K562 (cell line): Measurements from ENCODE around the gene SCAANT1. TPM values are rescaled to one million over a fixed set of nuclear protein-coding genes. Genes with fewer than 3 reads are reported as not detected.

Experiments used
- BACH1 ChIP-seq: fragments of 200-800 bp; sonication (Bioruptor generic); IDR thresholded peaks from 2 replicates; pipeline ENCODE4 v1.6.1; 2016; ENCODE audit warnings: missing genetic modification characterization, missing compliant biosample characterization
- BDP1 ChIP-seq: IDR thresholded peaks from 3 replicates; pipeline ENCODE4 v1.6.1; 2011; ENCODE audit not compliant: insufficient read length, insufficient read depth
- BRD4 ChIP-seq: fragments of 200-600 bp; sonication (generic); IDR thresholded peaks from 2 replicates; pipeline ENCODE4 v1.6.1; 2017; ENCODE audit warnings: inconsistent platforms
- BRF1 ChIP-seq: IDR thresholded peaks from 3 replicates; pipeline ENCODE4 v1.6.1; 2011; ENCODE audit warnings: borderline replicate concordance, mild to moderate bottlenecking; ENCODE audit not compliant: insufficient read length; ENCODE audit errors: extremely low read depth
- FOXK2 ChIP-seq, 2 experiments: fragments of 450-650 bp; IDR thresholded peaks in 1 of 2; conservative IDR thresholded peaks in 1 of 2; 2 replicates each; pipeline ENCODE4 v1.6.1; 2016; ENCODE audit warnings: low read depth in 2 of 2, mild to moderate bottlenecking in 1 of 2
- ILK ChIP-seq: fragments of 450-650 bp; IDR thresholded peaks from 2 replicates; pipeline ENCODE4 v1.6.1; 2016; ENCODE audit warnings: missing genetic modification characterization, low read depth, mild to moderate bottlenecking, missing compliant biosample characterization, moderate library complexity, borderline replicate concordance
- KAT8 ChIP-seq: fragments of 450-650 bp; IDR thresholded peaks from 2 replicates; pipeline ENCODE4 v1.6.1; 2016; ENCODE audit warnings: low read depth, mild to moderate bottlenecking
- MEF2D ChIP-seq: conservative IDR thresholded peaks from 2 replicates; pipeline ENCODE4 v1.6.1; 2016; ENCODE audit warnings: low read depth, missing genetic modification characterization, missing compliant biosample characterization
- PHB ChIP-seq: fragments of 250-450 bp; sonication (Bioruptor Pico); IDR thresholded peaks from 2 replicates; pipeline ENCODE4 v1.5.0; 2021
- SIN3B ChIP-seq: fragments of 450-650 bp; IDR thresholded peaks from 2 replicates; pipeline ENCODE4 v1.6.1; 2017; ENCODE audit warnings: low read depth, mild to moderate bottlenecking, moderate library complexity
- SOX6 ChIP-seq: fragments of 450-650 bp; IDR thresholded peaks from 2 replicates; pipeline ENCODE4 v1.6.1; 2014; ENCODE audit warnings: mild to moderate bottlenecking
- SPI1 ChIP-seq: IDR thresholded peaks from 2 replicates; pipeline ENCODE4 v1.6.1; 2011; ENCODE audit warnings: low read depth, low read length, control low read depth, borderline replicate concordance
- SRSF7 ChIP-seq: fragments of 200-400 bp; formaldehyde crosslinking; optimal IDR thresholded peaks from 2 replicates; pipeline ENCODE3; 2017; ENCODE audit warnings: mild to moderate bottlenecking, low read depth, low read length
- SUPT5H ChIP-seq: fragments of 450-650 bp; IDR thresholded peaks from 2 replicates; pipeline ENCODE4 v1.6.1; 2016
- TEAD4 ChIP-seq, 2 experiments: sonication (generic) in 1 of 2; formaldehyde crosslinking in 1 of 2; IDR thresholded peaks; 2 replicates each; pipeline versions ENCODE4 v1.6.1 to v1.8.0; 2012 to 2022; ENCODE audit warnings: borderline replicate concordance in 1 of 2, inconsistent platforms in 1 of 2, low read length in 1 of 2, mild to moderate bottlenecking in 1 of 2, missing genetic modification reagents in 1 of 2
- ZBTB1 ChIP-seq: sonication (generic); formaldehyde crosslinking; IDR thresholded peaks from 2 replicates; pipeline ENCODE4 v1.8.1; 2023; ENCODE audit warnings: missing genetic modification reagents, low read depth, mild to moderate bottlenecking, borderline replicate concordance
- ZC3H8 ChIP-seq: fragments of 450-650 bp; IDR thresholded peaks from 2 replicates; pipeline ENCODE4 v1.6.1; 2017
- ZFP30 ChIP-seq: fragments of 250-450 bp; sonication (Bioruptor Pico); IDR thresholded peaks from 2 replicates; pipeline ENCODE4 v1.8.0; 2022; ENCODE audit warnings: moderate library complexity, mild to moderate bottlenecking, inconsistent platforms, borderline replicate concordance
- ZNF143 ChIP-seq: sonication (generic); formaldehyde crosslinking; IDR thresholded peaks from 2 replicates; pipeline ENCODE4 v1.9.0; 2022; ENCODE audit warnings: mild to moderate bottlenecking, missing genetic modification reagents
- ZNF146 ChIP-seq: IDR thresholded peaks from one replicate; pipeline ENCODE4 v1.6.1; 2018; ENCODE audit warnings: missing compliant biosample characterization; ENCODE audit not compliant: unreplicated experiment
- ZNF253 ChIP-seq: fragments of 250-450 bp; sonication (Bioruptor Pico); conservative IDR thresholded peaks from 2 replicates; pipeline ENCODE4 v1.6.1; 2021; ENCODE audit warnings: mild to moderate bottlenecking
- ZNF780A ChIP-seq: fragments of 250-450 bp; sonication (Bioruptor Pico); IDR thresholded peaks from 2 replicates; pipeline ENCODE4 v1.5.0; 2021; ENCODE audit warnings: mild to moderate bottlenecking
- polyA plus RNA-seq, 8 experiments: library from polyadenylated mRNA; depleted of rRNA in 4 of 8; stranded (reverse) in 5 of 8; unstranded in 3 of 8; fragments of >200 nt; fragmentation: Nextera tagmentation in 2 of 8; fragmentation: Illumina TruSeq in 1 of 8; extraction: Ambion mirVana in 2 of 8; extraction: Trizol in 1 of 8; gene quantifications; 2 replicates each; pipeline versions ENCODE4 v1.2.1 to v1.2.3, GENCODE V29; 2011 to 2014; ENCODE audit warnings: inconsistent platforms in 1 of 8, missing spikeins in 1 of 8
- total RNA-seq, 7 experiments: library from RNA; depleted of rRNA in 6 of 7; stranded (reverse); fragments of >200 nt in 6 of 7; fragmentation: Illumina TruSeq in 2 of 7; extraction: Trizol in 2 of 7; gene quantifications; 2 replicates each; pipeline versions ENCODE4 v1.2.1 to v1.2.3, GENCODE V29; 2011 to 2021; ENCODE audit warnings: low replicate concordance in 1 of 7
- TF ChIP-seq, protein P1 (sequence below): fragments of 450-650 bp; IDR thresholded peaks from 2 replicates; pipeline ENCODE4 v1.6.1; 2016; ENCODE audit warnings: low read depth, mild to moderate bottlenecking, moderate library complexity
- TF ChIP-seq, protein P2 (sequence below): IDR thresholded peaks from 2 replicates; pipeline ENCODE4 v1.6.1; 2014; ENCODE audit warnings: antibody characterized with exemption
- TF ChIP-seq, protein P3 (sequence below): fragments of 250-450 bp; sonication (Bioruptor Pico); IDR thresholded peaks from 2 replicates; pipeline ENCODE4 v1.5.1; 2021; ENCODE audit warnings: mild to moderate bottlenecking
- TF ChIP-seq, protein P4 (sequence below): sonication (generic); formaldehyde crosslinking; IDR thresholded peaks from 2 replicates; pipeline ENCODE4 v1.5.0; 2020; ENCODE audit warnings: missing genetic modification reagents
- TF ChIP-seq, protein P5 (sequence below): sonication (generic); formaldehyde crosslinking; IDR thresholded peaks from 2 replicates; pipeline ENCODE4 v1.8.1; 2023; ENCODE audit warnings: mild to moderate bottlenecking, missing genetic modification reagents

Gene SCAANT1
- total and polyA plus RNA-seq, 9 of the 15 experiments (the other 6 are each of a cell fraction or from before 2014, with no cell fraction given), result not detected

DNA sequence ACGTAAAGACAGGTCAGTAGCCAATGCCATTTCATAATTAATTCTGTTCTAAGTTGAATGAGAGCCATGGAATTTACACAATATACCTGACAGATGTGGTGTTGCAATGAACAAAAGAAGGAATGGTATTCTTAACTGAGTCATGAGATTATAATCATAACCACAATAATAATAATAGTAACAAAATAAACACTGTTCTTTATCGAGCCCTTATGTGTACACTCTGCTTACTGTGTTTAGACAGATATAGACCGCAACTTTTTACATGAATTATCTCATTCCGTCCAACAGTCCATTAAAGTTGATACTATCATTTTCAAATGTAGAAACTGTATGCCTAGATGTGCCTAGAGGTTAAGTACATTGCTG is 28.2 kb upstream of the SCAANT1 start (continued):
- TF ChIP-seq ZNF146 (CRISPR knock-in tag), result no peak
- no peak for TF ChIP-seq SPI1
- no peak for TF ChIP-seq BRD4
- TF ChIP-seq ZC3H8, result no peak
- no peak for TF ChIP-seq ZNF780A
- no peak for TF ChIP-seq BDP1
- TF ChIP-seq TEAD4 (IDR thresholded peaks at IDR 0.05; ENCODE audit: low read length), result peak; percentile 74
- no peak for TF ChIP-seq TEAD4 (CRISPR knock-in tag; IDR thresholded peaks at IDR 0.05; ENCODE audit: borderline replicate concordance)
- TF ChIP-seq BRF1, result no peak
- peak; percentile 80 for TF ChIP-seq MEF2D (tag)
- TF ChIP-seq ZBTB1 (CRISPR knock-in tag), result no peak
- no peak for TF ChIP-seq ZNF253
- TF ChIP-seq BACH1, result no peak
- peak; percentile 87 for TF ChIP-seq SOX6
- TF ChIP-seq, protein P1, sequence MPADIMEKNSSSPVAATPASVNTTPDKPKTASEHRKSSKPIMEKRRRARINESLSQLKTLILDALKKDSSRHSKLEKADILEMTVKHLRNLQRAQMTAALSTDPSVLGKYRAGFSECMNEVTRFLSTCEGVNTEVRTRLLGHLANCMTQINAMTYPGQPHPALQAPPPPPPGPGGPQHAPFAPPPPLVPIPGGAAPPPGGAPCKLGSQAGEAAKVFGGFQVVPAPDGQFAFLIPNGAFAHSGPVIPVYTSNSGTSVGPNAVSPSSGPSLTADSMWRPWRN, result peak; percentile 40; the same call in 1 of the 2 replicates
- TF ChIP-seq KAT8, result no peak
- no peak for TF ChIP-seq SRSF7
- no peak for TF ChIP-seq ZNF143 (CRISPR knock-in tag)
- TF ChIP-seq, protein P2, sequence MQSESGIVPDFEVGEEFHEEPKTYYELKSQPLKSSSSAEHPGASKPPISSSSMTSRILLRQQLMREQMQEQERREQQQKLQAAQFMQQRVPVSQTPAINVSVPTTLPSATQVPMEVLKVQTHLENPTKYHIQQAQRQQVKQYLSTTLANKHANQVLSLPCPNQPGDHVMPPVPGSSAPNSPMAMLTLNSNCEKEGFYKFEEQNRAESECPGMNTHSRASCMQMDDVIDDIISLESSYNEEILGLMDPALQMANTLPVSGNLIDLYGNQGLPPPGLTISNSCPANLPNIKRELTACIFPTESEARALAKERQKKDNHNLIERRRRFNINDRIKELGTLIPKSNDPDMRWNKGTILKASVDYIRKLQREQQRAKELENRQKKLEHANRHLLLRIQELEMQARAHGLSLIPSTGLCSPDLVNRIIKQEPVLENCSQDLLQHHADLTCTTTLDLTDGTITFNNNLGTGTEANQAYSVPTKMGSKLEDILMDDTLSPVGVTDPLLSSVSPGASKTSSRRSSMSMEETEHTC, result no peak
- TF ChIP-seq, protein P3, sequence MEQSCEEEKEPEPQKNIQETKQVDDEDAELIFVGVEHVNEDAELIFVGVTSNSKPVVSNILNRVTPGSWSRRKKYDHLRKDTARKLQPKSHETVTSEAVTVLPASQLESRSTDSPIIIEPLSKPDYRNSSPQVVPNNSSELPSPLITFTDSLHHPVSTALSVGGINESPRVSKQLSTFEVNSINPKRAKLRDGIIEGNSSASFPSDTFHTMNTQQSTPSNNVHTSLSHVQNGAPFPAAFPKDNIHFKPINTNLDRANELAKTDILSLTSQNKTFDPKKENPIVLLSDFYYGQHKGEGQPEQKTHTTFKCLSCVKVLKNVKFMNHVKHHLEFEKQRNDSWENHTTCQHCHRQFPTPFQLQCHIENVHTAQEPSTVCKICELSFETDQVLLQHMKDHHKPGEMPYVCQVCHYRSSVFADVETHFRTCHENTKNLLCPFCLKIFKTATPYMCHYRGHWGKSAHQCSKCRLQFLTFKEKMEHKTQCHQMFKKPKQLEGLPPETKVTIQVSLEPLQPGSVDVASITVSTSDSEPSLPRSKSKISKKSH (CRISPR knock-in tag), result no peak
- TF ChIP-seq FOXK2 (conservative IDR thresholded peaks at IDR 0.05 in 1 of 2, IDR thresholded peaks at IDR 0.05 in 1 of 2; ENCODE audit: low read depth in 2 of 2), result no peak
- no peak for TF ChIP-seq SIN3B
- TF ChIP-seq ZFP30 (CRISPR knock-in tag), result no peak
- TF ChIP-seq, protein P4, sequence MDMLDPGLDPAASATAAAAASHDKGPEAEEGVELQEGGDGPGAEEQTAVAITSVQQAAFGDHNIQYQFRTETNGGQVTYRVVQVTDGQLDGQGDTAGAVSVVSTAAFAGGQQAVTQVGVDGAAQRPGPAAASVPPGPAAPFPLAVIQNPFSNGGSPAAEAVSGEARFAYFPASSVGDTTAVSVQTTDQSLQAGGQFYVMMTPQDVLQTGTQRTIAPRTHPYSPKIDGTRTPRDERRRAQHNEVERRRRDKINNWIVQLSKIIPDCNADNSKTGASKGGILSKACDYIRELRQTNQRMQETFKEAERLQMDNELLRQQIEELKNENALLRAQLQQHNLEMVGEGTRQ (CRISPR knock-in tag), result no peak
- no peak for TF ChIP-seq SUPT5H
- TF ChIP-seq PHB (CRISPR knock-in tag), result no peak
- TF ChIP-seq, protein P5, sequence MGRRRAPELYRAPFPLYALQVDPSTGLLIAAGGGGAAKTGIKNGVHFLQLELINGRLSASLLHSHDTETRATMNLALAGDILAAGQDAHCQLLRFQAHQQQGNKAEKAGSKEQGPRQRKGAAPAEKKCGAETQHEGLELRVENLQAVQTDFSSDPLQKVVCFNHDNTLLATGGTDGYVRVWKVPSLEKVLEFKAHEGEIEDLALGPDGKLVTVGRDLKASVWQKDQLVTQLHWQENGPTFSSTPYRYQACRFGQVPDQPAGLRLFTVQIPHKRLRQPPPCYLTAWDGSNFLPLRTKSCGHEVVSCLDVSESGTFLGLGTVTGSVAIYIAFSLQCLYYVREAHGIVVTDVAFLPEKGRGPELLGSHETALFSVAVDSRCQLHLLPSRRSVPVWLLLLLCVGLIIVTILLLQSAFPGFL (CRISPR knock-in tag), result no peak
- TF ChIP-seq ILK (tag), result no peak
